BLaER1 treated with 17β-estradiol and CSF1 and Interleukin-3, amounts not matched to agents 10 nM and 100 nM (cell line): ENCODE data around the gene EMX1.

ENCODE experiments used
- H3K27ac ChIP-seq, 11 experiments: shearing (Covaris generic); formaldehyde crosslinking; 2 replicates each; pipeline ENCODE4 v1.8.1; 2022
- H3K27me3 ChIP-seq, 11 experiments: shearing (Covaris generic); formaldehyde crosslinking; 2 replicates each; pipeline ENCODE4 v1.8.1; 2022
- H3K36me3 ChIP-seq, 11 experiments: shearing (Covaris generic); formaldehyde crosslinking; 2 replicates each; pipeline ENCODE4 v1.8.1; 2022
- H3K4me1 ChIP-seq, 10 experiments: shearing (Covaris generic); formaldehyde crosslinking; 2 replicates each; pipeline ENCODE4 v1.8.1; 2022
- H3K4me2 ChIP-seq, 11 experiments: shearing (Covaris generic); formaldehyde crosslinking; 2 replicates each; pipeline ENCODE4 v1.8.1; 2022
- H3K4me3 ChIP-seq, 10 experiments: shearing (Covaris generic); formaldehyde crosslinking; 2 replicates each; pipeline ENCODE4 v1.8.1; 2022
- H3K9ac ChIP-seq, 11 experiments: shearing (Covaris generic); formaldehyde crosslinking; 2 replicates each; pipeline ENCODE4 v1.8.1; 2022
- H3K9me3 ChIP-seq, 11 experiments: shearing (Covaris generic); formaldehyde crosslinking; replicated peaks in 1 of 11; 2 replicates each; pipeline ENCODE4 v1.8.1; 2022
- H4K20me1 ChIP-seq, 11 experiments: shearing (Covaris generic); formaldehyde crosslinking; 2 replicates each; pipeline ENCODE4 v1.8.1; 2022
- Cebpa-rat ChIP-seq, 11 experiments: shearing (Covaris generic); IDR thresholded peaks; 2 replicates each; pipeline ENCODE4 v1.8.1; 2022

EMX1 gene

GRCh38 chr2:72952961-72953360 is 35.6 kb downstream of the EMX1 start:
- no peaks in the 10 kb centered on the region for H3K9me3 ChIP-seq
- no peak for TF ChIP-seq Cebpa-rat (IDR thresholded peaks at IDR 0.05)
- peak overlapping the region in 6 of 11 experiments; percentile 87 to 97 (median 92); a peak in 10 of 22 replicates for H3K4me2 ChIP-seq

GRCh38 chr2:72953528-72953927 is 36.2 kb downstream of the EMX1 start:
- Histone ChIP-seq H3K36me3 (no peaks in the 10 kb centered on the region), H3K9me3 (no peaks in the 10 kb centered on the region), H4K20me1 (peaks cover 0 to 14% (median 0%) of the 10 kb centered on the region in 11 experiments; a peak in 5 of 22 replicates), H3K27me3 (peaks cover 0 to 26% (median 0%) of the 10 kb centered on the region in 11 experiments; a peak in 4 of 22 replicates), H3K4me2 (peak overlapping the region; percentile 67 to 97 (median 90)), H3K27ac (peak overlapping the region in 9 of 11 experiments; percentile 42 to 74 (median 59); a peak in 14 of 22 replicates), H3K4me3 (peak overlapping the region in 2 of 10 experiments; percentile 34 to 48; a peak in 2 of 20 replicates), H3K9ac (peak overlapping the region in 1 of 11 experiments; percentile 55; a peak in 1 of 22 replicates), H3K4me1 (peaks cover 35 to 49% (median 45%) of the 10 kb centered on the region in 10 experiments)
- TF ChIP-seq Cebpa-rat (IDR thresholded peaks at IDR 0.05), result no peak

More at GRCh38 chr2:72952961-72953360, 35.6 kb downstream of the EMX1 start:
- Histone ChIP-seq H3K27ac (peak overlapping the region in 1 of 11 experiments; percentile 74; a peak in 1 of 22 replicates), H3K4me1 (peaks cover 35 to 49% (median 45%) of the 10 kb centered on the region in 10 experiments), H3K27me3 (peaks cover 0 to 22% (median 0%) of the 10 kb centered on the region in 11 experiments; a peak in 4 of 22 replicates), H3K9ac (no peak overlapping the region), H4K20me1 (peaks cover 0 to 13% (median 0%) of the 10 kb centered on the region in 11 experiments; a peak in 5 of 22 replicates), H3K4me3 (no peak overlapping the region), H3K36me3 (no peaks in the 10 kb centered on the region)

DNA sequence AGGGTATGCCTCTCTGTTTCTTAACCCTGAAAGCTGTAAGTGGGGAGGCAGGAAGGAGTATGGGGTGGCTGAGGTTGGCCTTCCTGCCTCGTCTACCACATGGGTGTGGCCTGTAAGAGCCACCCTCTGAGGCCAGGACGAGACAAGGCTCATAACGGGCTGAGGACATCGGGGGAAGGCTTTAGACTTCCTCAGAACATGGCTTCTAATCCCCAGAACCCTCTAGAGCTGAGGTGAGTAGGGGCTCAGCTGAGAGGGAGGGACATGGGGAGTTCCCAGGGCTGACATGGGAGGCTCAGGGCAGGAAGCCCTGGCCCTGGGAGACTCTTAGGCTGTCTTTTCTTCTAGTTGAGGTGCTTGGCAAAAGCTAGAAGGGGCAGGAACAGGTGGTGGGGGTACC is 36.7 kb downstream of the EMX1 start:
- Histone ChIP-seq H3K9ac (peak overlapping the region in 9 of 11 experiments; percentile 16 to 68 (median 47); a peak in 16 of 22 replicates), H3K27me3 (peaks cover 0 to 31% (median 0%) of the 10 kb centered on the region in 11 experiments; a peak in 4 of 22 replicates), H3K4me2 (peak overlapping the region; percentile 67 to 97 (median 90)), H3K36me3 (no peaks in the 10 kb centered on the region), H3K4me3 (peak overlapping the region in 8 of 10 experiments; percentile 6 to 49 (median 38); a peak in 13 of 20 replicates), H3K4me1 (peaks cover 35 to 49% (median 45%) of the 10 kb centered on the region in 10 experiments), H3K27ac (peak overlapping the region in 9 of 11 experiments; percentile 42 to 74 (median 59); a peak in 17 of 22 replicates), H3K9me3 (no peaks in the 10 kb centered on the region), H4K20me1 (peaks cover 0 to 14% (median 0%) of the 10 kb centered on the region in 11 experiments; a peak in 5 of 22 replicates)
- TF ChIP-seq Cebpa-rat (IDR thresholded peaks at IDR 0.05), result no peak

DNA sequence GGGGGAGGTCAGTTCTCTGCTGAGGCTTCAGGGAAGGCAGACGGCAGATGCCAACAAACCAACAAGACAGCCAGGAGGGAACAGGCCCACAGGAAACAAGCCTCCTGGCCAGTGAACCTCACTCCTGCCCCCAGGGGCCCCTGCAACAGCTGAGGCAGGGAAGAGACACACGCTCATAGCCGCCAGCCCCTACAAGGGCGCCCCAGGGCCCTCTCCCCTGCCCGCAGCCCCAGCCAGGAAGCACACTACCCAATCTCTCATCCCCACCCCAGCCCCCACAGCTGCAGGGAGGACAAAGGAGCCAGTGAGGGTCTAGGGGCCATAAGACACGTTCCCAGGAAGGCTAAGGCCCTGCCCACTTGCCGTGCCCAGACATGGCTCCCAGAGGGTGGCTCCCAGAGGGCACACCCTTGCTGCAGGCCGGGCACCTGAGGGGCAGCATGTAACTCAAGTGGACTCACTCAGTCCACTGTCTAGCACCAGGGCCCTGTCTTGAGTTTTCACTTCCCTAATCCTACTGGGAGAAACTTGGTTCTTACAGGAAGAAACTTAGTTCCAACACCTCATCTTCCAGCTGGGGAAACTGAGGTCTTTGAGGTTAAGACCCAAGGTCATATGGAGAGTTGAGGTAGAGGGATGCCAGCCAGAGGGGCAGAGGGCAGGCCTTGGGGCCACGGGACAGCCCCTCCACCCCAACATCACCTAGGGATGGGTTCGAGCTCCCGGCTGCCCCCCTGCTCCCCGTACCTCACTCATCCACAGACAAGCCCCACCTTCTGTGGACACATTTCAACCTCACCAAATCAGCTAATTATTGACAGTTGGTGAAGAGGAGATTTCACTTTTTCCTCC is 37.3 kb downstream of the EMX1 start:
- H3K9ac ChIP-seq, result peak overlapping the region in 9 of 11 experiments; percentile 16 to 68 (median 47); a peak in 16 of 22 replicates
- H3K4me3 ChIP-seq, result peak overlapping the region in 8 of 10 experiments; percentile 6 to 49 (median 38); a peak in 13 of 20 replicates
- no peak for TF ChIP-seq Cebpa-rat (IDR thresholded peaks at IDR 0.05)
- H3K27ac ChIP-seq, result peak overlapping the region in 9 of 11 experiments; percentile 42 to 74 (median 59); a peak in 17 of 22 replicates
- peaks cover 0 to 31% (median 0%) of the 10 kb centered on the region in 11 experiments; a peak in 4 of 22 replicates for H3K27me3 ChIP-seq
- peak overlapping the region; percentile 67 to 97 (median 90) for H3K4me2 ChIP-seq
- peaks cover 35 to 49% (median 45%) of the 10 kb centered on the region in 10 experiments for H3K4me1 ChIP-seq
- H3K9me3 ChIP-seq, result no peaks in the 10 kb centered on the region
- no peaks in the 10 kb centered on the region for H3K36me3 ChIP-seq
- H4K20me1 ChIP-seq, result peaks cover 0 to 14% (median 0%) of the 10 kb centered on the region in 11 experiments; a peak in 5 of 22 replicates

DNA sequence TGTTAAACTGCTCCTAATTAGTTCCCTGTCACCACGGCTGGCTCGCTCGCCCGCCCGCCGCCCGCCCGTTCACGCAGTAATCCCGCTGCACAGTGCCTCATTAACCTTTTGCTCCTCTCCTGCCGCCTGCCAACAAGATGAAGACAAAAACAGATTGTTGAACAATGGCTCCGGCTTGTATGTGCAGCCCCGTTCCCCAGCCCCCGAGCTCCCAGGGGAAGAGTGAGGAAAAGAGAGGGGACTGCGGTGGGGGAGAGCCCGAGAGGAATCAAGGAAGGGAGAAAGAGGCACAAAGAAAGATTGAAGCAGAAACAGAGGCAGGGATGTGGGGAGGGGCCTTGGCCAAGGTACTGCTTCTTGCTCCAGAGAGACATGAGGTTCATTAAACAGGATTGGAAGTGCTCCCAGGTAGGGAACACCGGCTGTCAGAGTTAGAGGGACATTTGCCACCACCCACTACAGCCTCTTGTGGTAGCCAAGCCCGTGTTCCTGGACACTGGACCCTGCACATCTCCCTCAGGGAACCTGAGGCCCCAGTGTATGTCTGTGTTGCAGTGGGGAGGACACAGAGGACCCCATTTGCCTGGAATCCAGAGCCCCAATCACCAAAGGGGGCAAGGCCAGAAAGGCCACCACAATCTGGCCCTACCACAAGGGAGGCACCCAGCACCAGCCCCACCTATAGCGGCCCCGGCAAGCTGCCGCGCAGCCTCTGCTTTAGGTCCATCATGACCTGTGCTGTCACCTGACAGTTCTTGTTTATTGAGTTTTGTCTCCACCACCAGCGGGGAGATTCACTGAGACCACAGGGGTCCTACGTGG is 38.1 kb downstream of the EMX1 start:
- Histone ChIP-seq H3K27me3 (peaks cover 0 to 31% (median 0%) of the 10 kb centered on the region in 11 experiments; a peak in 4 of 22 replicates), H3K9ac (peak overlapping the region in 6 of 11 experiments; percentile 44 to 68 (median 58); a peak in 10 of 22 replicates), H3K4me2 (peak overlapping the region; percentile 67 to 97 (median 90)), H3K27ac (peak overlapping the region in 5 of 11 experiments; percentile 58 to 74 (median 68); a peak in 7 of 22 replicates), H3K4me1 (peaks cover 38 to 56% (median 45%) of the 10 kb centered on the region in 10 experiments), H3K9me3 (no peaks in the 10 kb centered on the region), H4K20me1 (peaks cover 0 to 14% (median 0%) of the 10 kb centered on the region in 11 experiments; a peak in 5 of 22 replicates), H3K36me3 (no peaks in the 10 kb centered on the region), H3K4me3 (peak overlapping the region in 7 of 10 experiments; percentile 34 to 49 (median 41); a peak in 7 of 20 replicates)
- TF ChIP-seq Cebpa-rat (IDR thresholded peaks at IDR 0.05), result no peak

DNA sequence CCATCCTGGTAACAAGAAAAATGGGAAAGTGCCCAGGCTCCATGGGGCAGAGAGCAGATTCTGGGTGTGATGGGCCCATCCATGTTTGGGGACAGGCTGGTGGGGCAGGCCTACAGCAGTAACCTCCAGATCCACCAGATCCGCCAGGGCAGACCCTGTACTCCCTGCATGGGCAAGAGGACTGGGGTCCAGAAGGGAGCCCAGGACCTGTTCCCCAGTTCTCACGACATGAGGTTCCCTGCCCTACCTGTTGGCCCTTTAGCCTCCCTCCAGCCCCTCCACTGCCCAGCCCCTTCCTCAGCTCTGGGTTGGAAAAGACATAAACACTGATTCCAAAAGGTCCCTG is 38.7 kb downstream of the EMX1 start:
- H3K4me2 ChIP-seq, result peak overlapping the region in 9 of 11 experiments; percentile 48 to 97 (median 91); a peak in 14 of 22 replicates
- H3K4me1 ChIP-seq, result peaks cover 38 to 62% (median 48%) of the 10 kb centered on the region in 10 experiments
- no peaks in the 10 kb centered on the region for H3K9me3 ChIP-seq
- peaks cover 0 to 31% (median 0%) of the 10 kb centered on the region in 11 experiments; a peak in 4 of 22 replicates for H3K27me3 ChIP-seq
- H3K9ac ChIP-seq, result no peak overlapping the region
- TF ChIP-seq Cebpa-rat (IDR thresholded peaks at IDR 0.05), result no peak
- H3K27ac ChIP-seq, result no peak overlapping the region
- peaks cover 0 to 14% (median 0%) of the 10 kb centered on the region in 11 experiments; a peak in 5 of 22 replicates for H4K20me1 ChIP-seq
- H3K36me3 ChIP-seq, result no peaks in the 10 kb centered on the region
- H3K4me3 ChIP-seq, result no peak overlapping the region

DNA sequence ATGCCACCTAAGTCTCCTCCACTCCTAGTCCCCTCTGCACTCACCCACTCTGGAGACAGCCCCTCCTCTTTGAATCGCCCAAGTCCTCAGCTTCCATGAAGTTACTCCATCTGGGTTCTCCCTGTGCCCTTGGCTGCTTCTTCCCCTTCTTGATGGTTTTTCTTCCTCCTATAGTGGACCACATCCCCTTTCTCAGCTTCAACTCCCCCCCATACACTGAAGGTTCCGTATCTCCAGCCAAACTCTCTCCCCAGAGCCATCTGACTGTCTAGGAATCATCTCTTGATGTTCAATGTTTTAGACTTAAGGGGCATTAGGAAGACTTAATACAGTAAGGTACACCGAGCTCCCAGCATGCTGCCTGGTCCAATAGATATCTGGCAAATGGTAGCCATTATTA is 39.6 kb downstream of the EMX1 start:
- TF ChIP-seq Cebpa-rat (IDR thresholded peaks at IDR 0.05), result no peak
- Histone ChIP-seq H3K36me3 (no peaks in the 10 kb centered on the region), H3K4me2 (peak overlapping the region; percentile 8 to 92 (median 44); a peak in 15 of 22 replicates), H3K4me3 (no peak overlapping the region), H4K20me1 (peaks cover 0 to 15% (median 0%) of the 10 kb centered on the region in 11 experiments; a peak in 5 of 22 replicates), H3K27ac (no peak overlapping the region), H3K27me3 (peaks cover 0 to 31% (median 0%) of the 10 kb centered on the region in 11 experiments; a peak in 4 of 22 replicates), H3K9me3 (no peaks in the 10 kb centered on the region), H3K9ac (no peak overlapping the region), H3K4me1 (peaks cover 48 to 71% (median 56%) of the 10 kb centered on the region in 10 experiments)
